GM06990 (cell line): Measurements from ENCODE around the gene FES.
A peak's percentile ranks its signal among the peaks of the same experiment; 100 is the strongest.

Experiments used
- DNase-seq: peaks from one replicate; pipeline ENCODE4 v3.0.0-alpha.2; 2011; ENCODE audit not compliant: insufficient read length; ENCODE audit errors: extremely low read depth
- H3K27me3 ChIP-seq: replicated peaks from 2 replicates; pipeline ENCODE4 v1.6.0; 2011; ENCODE audit warnings: low read length; ENCODE audit not compliant: control insufficient read depth, insufficient read depth
- H3K36me3 ChIP-seq: 2 replicates; pipeline ENCODE4 v1.5.1; 2011; ENCODE audit warnings: low read length; ENCODE audit not compliant: control insufficient read depth, insufficient read depth
- H3K4me3 ChIP-seq: replicated peaks from 2 replicates; pipeline ENCODE4 v1.5.1; 2011; ENCODE audit warnings: low read depth, mild to moderate bottlenecking, control low read depth, low read length
- CTCF ChIP-seq: IDR thresholded peaks from 2 replicates; pipeline ENCODE4 v1.5.1; 2011; ENCODE audit warnings: low read length, control low read depth, mild to moderate bottlenecking, inconsistent platforms; ENCODE audit not compliant: insufficient read depth, poor library complexity, severe bottlenecking

Gene FES

DNA sequence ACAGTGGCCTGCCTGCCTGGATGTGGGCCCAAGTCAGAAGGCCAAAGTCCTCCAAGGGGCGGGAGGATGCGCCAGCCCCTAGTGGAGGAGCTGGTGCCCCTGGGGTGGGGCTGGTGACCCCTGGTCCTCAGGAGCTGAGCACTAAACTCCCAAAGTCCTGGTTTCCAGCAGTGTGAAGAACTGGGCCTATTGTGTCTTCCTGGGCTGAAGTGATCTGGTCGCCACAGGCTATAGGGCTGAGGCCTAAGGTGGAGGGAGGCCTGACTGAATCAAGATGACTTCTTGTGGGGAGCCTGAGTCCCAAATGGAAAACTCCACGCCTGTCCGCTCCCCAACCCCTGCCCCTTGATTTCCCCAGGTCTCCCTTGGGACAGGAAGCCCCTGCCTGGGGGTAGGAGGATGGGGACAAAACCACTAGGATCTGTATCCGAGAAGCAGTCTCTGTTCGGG is 753 bp upstream of the FES start:
- no peak for TF ChIP-seq CTCF
- H3K27me3 ChIP-seq: no peaks in the 10 kb centered on the region
- peak; percentile 18 for DNase-seq
- H3K4me3 ChIP-seq: no peak overlapping the region
- H3K36me3 ChIP-seq: peaks cover 21% of the 10 kb centered on the region

GRCh38 chr15:90884719-90885431 is 571 bp downstream of the FES start:
- Histone ChIP-seq H3K27me3 (no peaks in the 10 kb centered on the region), H3K4me3 (peak overlapping the region; percentile 56), H3K36me3 (peaks cover 13% of the 10 kb centered on the region)
- TF ChIP-seq CTCF: no peak
- peak; percentile 46 for DNase-seq

- Histone ChIP-seq H3K27me3 (no peaks in the 10 kb centered on the region), H3K4me3 (peak overlapping the region; percentile 56), H3K36me3 (peaks cover 10% of the 10 kb centered on the region)
- peak; percentile 78 for DNase-seq
- TF ChIP-seq CTCF: peak; percentile 98
Observed at GRCh38 chr15:90885432-90886290, 1.4 kb downstream of the FES start.

DNA sequence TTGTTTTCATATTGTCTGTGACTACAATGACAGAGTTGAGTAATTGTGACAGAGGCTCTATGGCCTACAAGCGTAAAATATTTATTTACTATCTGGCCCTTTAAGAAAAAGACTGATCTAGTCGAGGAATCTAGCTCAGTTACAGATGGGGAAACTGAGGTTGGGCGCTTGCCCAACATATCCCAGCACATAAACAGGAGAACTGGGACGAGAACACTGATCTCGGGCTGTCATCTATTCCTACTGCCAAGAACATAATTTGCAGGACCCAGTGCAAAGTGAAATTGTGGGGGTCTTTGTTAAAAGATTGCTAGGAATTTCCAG is 1.9 kb downstream of the FES start:
- no peaks in the 10 kb centered on the region for H3K27me3 ChIP-seq
- no peak overlapping the region for H3K4me3 ChIP-seq
- DNase-seq: no peak
- H3K36me3 ChIP-seq: peaks cover 8% of the 10 kb centered on the region
- TF ChIP-seq CTCF: no peak

GRCh38 chr15:90887037-90887481 is 2.8 kb downstream of the FES start:
- Histone ChIP-seq H3K27me3 (no peaks in the 10 kb centered on the region), H3K36me3 (peaks cover 4% of the 10 kb centered on the region), H3K4me3 (no peak overlapping the region)
- TF ChIP-seq CTCF: no peak
- DNase-seq: no peak
